Endothelial cell (in vitro differentiated cells): ENCODE results near the gene NATD1. TPM values are rescaled to one million over a fixed set of nuclear protein-coding genes. Genes with fewer than 3 reads are reported as not detected.

Experiments used
- DNase-seq: peaks from one replicate; pipeline ENCODE4 v3.0.0; 2021; ENCODE audit warnings: low spot score
- H3K27ac Mint-ChIP-seq: one replicate; pipeline ENCODE4 v1.8.0; 2021; ENCODE audit warnings: mixed read lengths, inconsistent platforms; ENCODE audit not compliant: unreplicated experiment
- H3K27me3 Mint-ChIP-seq: one replicate; pipeline ENCODE4 v1.8.0; 2021; ENCODE audit warnings: mild to moderate bottlenecking, moderate library complexity, mixed read lengths, inconsistent platforms; ENCODE audit not compliant: unreplicated experiment
- H3K36me3 Mint-ChIP-seq: one replicate; pipeline ENCODE4 v1.8.0; 2021; ENCODE audit warnings: mild to moderate bottlenecking, low read depth, mixed read lengths, inconsistent platforms; ENCODE audit not compliant: unreplicated experiment
- H3K4me1 Mint-ChIP-seq: one replicate; pipeline ENCODE4 v1.8.0; 2021; ENCODE audit warnings: mild to moderate bottlenecking, mixed read lengths, inconsistent platforms; ENCODE audit not compliant: unreplicated experiment
- H3K4me3 Mint-ChIP-seq: one replicate; pipeline ENCODE4 v1.8.0; 2021; ENCODE audit warnings: mild to moderate bottlenecking, mixed read lengths, inconsistent platforms; ENCODE audit not compliant: unreplicated experiment
- H3K9me3 Mint-ChIP-seq: one replicate; pipeline ENCODE4 v1.8.0; 2021; ENCODE audit warnings: mixed read lengths, inconsistent platforms; ENCODE audit not compliant: unreplicated experiment
- total RNA-seq: library from RNA; stranded (reverse); fragmentation: NEBNext Ultra II Directional; extraction: Animal tissue kit (Norgen Biotek cat#: 25700); gene quantifications from one replicate; pipeline ENCODE4 v1.2.1, GENCODE V29; 2021; ENCODE audit not compliant: unreplicated experiment
- TF ChIP-seq, protein P1 (sequence below): fragments of 200-600 bp; sonication (generic); IDR thresholded peaks from one replicate; pipeline ENCODE4 v1.5.0; 2021; ENCODE audit warnings: antibody characterized with exemption; ENCODE audit not compliant: unreplicated experiment

The NATD1 gene
- total RNA-seq, 1 donor from 2014 or later, result 30.3 TPM

DNA sequence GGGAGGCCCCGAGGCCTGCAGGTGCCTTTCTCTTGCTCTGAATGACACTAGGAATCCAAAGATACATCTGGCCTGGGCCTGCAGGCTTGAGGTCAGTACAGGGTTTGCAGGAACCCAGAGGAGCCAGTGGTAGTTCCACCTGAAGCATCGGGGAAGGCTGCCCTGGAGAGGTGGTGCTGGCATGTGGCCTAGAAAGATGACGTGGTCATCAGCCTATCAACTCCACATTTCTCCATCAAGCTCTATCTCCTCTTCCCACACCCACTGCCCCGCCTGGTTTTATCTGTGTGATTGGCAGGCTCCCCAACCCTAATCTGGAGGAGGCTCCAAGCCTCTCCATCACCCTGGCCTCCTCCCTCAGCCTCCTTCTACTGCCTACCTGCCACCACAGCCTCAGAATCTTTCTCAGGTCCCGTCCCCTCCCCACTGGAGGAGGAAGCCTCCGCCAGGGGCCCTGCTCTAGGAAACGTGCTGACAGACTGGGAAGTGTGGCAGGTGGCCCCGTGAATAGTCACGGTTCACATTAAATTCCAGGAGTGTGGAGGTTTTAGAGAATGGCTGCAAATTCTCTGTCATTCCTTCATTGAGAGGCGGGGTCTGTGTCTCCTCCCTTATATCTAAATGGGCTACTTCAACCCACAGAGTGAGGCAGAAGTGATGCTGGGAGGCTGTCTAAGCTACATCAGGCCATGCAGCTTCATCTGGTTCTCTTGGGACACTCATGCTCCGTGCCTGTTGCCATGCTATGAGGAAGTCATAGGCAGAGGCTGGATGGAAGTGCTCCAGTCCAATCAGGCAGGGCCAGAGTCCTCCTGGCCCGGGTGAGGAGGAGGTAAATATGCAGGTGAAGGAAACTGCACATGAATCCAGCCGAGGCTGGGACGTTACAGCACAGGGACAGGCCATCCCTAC lies 19.9 kb upstream of the NATD1 start:
- peaks cover 2% of the 10 kb centered on the region for H3K36me3 Mint-ChIP-seq
- no peak for DNase-seq
- H3K9me3 Mint-ChIP-seq, result no peaks in the 10 kb centered on the region
- H3K4me1 Mint-ChIP-seq, result peaks cover 18% of the 10 kb centered on the region
- H3K4me3 Mint-ChIP-seq, result no peak overlapping the region
- H3K27me3 Mint-ChIP-seq, result peaks cover 22% of the 10 kb centered on the region
- no peak overlapping the region for H3K27ac Mint-ChIP-seq
- TF ChIP-seq, protein P1, sequence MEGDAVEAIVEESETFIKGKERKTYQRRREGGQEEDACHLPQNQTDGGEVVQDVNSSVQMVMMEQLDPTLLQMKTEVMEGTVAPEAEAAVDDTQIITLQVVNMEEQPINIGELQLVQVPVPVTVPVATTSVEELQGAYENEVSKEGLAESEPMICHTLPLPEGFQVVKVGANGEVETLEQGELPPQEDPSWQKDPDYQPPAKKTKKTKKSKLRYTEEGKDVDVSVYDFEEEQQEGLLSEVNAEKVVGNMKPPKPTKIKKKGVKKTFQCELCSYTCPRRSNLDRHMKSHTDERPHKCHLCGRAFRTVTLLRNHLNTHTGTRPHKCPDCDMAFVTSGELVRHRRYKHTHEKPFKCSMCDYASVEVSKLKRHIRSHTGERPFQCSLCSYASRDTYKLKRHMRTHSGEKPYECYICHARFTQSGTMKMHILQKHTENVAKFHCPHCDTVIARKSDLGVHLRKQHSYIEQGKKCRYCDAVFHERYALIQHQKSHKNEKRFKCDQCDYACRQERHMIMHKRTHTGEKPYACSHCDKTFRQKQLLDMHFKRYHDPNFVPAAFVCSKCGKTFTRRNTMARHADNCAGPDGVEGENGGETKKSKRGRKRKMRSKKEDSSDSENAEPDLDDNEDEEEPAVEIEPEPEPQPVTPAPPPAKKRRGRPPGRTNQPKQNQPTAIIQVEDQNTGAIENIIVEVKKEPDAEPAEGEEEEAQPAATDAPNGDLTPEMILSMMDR, result no peak

DNA sequence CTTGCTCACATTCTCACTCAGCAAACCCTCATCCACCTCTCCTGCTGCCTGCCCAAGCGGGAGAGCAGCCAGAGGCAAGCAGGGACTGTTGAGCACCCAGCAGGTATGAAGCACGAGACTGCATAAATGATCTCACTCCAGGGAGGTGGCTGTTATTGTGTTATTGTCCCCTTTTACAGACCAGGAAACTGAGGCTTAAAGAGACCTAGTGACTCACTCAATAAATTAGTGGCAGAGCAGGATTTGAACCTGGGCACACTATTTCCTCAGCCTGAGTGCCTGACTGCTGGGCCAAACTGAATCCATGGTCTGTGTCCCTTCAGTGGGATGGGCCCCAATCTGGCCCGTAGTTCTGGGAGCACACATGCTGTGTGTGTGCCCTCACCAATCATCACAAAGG lies 19.0 kb upstream of the NATD1 start:
- TF ChIP-seq, protein P1, result no peak
- H3K9me3 Mint-ChIP-seq, result no peaks in the 10 kb centered on the region
- H3K4me1 Mint-ChIP-seq, result peaks cover 23% of the 10 kb centered on the region
- no peak overlapping the region for H3K27ac Mint-ChIP-seq
- DNase-seq, result no peak
- no peak overlapping the region for H3K4me3 Mint-ChIP-seq
- peaks cover 22% of the 10 kb centered on the region for H3K27me3 Mint-ChIP-seq
- H3K36me3 Mint-ChIP-seq, result peaks cover 2% of the 10 kb centered on the region

DNA sequence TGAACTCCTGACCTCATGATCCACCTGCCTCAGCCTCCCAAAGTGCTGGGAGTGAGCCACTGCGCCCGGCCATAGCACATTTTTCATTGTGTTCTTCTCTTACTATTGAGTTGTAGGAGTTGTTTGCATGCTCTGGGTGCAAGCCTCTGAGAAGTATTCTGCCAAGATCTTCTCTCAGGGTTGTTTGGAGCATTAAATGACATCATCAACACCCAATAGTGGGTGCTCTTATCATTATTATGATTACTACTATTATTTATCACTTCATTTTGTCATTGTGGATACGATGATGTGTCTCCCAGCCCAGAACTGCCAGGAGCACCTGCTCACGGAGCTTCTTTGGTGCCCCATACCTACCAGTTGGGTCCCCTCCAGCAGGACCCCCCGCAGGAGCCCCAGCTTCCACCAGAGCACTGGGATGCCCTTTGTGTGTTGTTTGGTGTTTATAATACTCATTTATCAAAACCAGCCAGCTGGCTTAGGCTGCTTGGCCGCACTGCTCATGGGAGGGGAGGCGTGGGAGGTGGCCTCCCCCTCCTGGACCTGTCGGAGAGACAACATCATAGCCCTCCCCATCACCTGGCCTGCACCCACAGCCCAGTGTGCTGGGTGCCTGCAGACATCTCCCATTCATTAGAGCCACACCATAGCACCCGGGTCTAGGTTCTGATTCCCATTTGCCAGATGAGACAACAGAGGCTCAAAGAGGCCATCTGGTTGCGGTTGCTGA lies 18.4 kb upstream of the NATD1 start:
- TF ChIP-seq, protein P1, result no peak
- peaks cover 2% of the 10 kb centered on the region for H3K36me3 Mint-ChIP-seq
- peaks cover 22% of the 10 kb centered on the region for H3K27me3 Mint-ChIP-seq
- no peaks in the 10 kb centered on the region for H3K9me3 Mint-ChIP-seq
- H3K4me3 Mint-ChIP-seq, result no peak overlapping the region
- peaks cover 25% of the 10 kb centered on the region for H3K4me1 Mint-ChIP-seq
- no peak for DNase-seq
- no peak overlapping the region for H3K27ac Mint-ChIP-seq

DNA sequence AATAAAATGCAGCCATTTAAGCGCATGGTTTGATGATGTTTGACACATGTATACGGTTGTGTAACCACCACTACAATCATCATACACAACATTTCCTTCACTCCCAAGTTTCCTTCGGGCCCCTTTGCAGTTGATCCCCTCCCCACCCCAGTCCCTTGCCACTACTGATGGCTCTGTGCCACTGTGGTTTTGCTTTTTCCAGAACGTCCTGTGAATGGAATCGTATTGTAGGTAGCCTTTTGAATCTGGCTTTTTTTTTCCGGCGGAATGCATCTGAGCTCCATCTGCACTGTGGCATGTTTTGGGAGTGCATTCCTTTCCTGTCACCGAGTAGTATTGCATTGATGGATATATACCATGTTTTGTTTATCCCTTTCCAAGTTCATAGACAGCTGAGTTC lies 16.2 kb upstream of the NATD1 start:
- Mint-ChIP-seq H3K27ac (peak overlapping the region; percentile 74), H3K36me3 (no peaks in the 10 kb centered on the region), H3K4me3 (peak overlapping the region; percentile 37), H3K4me1 (peaks cover 20% of the 10 kb centered on the region), H3K27me3 (peaks cover 20% of the 10 kb centered on the region), H3K9me3 (no peaks in the 10 kb centered on the region)
- DNase-seq, result no peak
- TF ChIP-seq, protein P1, result no peak
